ENCODE data around the gene NCAM2.

Gene NCAM2

GRCh38 chr21:21231913-21232312 lies 233.7 kb downstream of the NCAM2 start:
- DNase-seq = no peak

DNA sequence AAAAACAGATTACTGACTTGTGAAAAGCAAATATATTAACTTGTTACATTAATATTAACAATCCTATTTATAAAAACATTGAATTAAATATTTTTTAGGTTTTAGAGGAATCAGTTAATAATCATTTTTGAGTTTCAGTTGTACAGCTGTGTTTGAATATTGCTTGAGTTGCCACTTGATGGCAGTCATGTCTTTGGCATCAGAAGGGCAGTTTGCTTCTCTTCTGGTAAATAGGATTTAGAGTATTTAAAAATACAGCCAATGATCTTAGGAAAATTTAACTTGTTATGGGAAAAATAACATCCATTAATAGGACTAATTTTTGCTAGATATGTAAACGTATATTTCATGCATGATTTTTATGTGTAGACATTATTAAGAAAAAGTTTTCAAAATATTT lies 234.1 kb downstream of the NCAM2 start:
- DNase-seq = peak in 3 of 4 experiments; percentile 2 to 3 (median 3)

DNA sequence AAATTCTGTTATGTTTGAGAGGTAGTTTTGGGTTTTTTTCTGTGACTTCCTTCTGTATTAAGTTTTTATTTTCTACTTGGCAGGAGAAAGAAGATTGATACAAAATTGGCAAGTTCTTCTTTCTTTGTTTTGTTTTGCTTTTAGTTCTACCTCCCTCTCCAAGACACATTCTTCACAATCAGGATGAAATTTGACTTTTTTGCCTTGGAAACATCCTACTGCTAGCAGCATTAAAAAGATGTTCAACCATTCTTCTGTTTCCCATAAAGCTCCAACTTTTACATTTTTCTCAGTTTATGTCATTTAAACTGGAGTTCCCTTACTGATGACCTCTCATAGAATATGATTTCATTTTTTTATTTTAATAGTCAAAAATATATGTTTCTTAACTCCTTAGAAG lies 234.8 kb downstream of the NCAM2 start:
- DNase-seq = no peak

DNA sequence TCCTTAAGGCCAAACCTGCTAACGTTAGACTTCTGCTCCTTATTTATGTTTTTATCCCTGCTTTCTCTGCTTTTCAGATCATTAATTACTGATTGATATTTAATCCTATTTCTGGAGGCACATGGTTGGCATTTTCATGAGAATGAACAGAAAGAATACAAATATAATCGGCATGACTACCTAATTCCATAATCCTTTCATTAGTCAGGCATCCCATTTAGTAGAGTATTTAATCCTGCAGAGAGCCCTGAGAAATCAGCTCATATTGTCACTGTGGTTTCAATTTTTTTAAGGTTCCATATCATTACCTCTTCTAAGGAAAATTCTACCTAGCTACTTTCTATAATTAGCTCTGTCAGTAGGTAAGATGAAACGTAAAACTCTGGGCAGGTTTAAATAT lies 238.8 kb downstream of the NCAM2 start:
- DNase-seq = no peak

DNA sequence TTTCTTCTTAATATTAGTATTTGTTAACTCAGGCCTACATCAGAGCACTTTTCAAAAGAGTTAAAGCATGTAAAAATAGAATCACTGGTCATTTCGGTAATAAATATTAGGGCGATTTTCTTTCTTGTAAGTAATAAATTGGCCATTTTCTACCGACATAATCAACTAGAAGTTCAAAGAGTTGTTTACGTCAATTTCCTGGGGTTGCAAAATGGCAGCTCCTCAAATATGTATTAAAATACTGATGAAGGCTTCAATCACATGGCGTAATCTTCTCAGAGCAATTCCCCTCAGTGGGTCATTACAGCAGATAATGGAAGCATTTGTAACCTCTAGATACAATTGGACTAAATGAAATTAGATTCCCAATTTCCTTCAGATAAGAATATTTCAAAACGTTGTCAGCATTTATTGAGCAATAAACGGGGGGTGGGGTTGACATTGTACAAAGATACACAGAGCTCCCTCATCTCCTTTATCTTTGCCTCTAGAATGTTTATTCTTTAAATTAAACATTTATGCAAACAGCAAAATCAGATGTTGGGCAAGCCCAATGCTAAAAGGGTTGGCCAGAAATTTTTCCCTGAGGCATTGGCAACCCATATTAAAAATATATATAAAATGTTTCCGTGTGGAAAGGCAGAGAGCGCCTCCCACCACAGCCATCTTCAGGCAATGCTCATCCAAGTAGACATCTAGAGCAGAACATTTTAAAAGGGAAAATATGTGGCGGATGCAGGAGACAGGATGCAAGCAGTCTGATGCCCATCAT lies 240.6 kb downstream of the NCAM2 start:
- no peak for DNase-seq

GRCh38 chr21:21241391-21241790 lies 243.2 kb downstream of the NCAM2 start:
- DNase-seq = no peak

GRCh38 chr21:21246007-21246406 lies 247.8 kb downstream of the NCAM2 start:
- DNase-seq = no peak

DNA sequence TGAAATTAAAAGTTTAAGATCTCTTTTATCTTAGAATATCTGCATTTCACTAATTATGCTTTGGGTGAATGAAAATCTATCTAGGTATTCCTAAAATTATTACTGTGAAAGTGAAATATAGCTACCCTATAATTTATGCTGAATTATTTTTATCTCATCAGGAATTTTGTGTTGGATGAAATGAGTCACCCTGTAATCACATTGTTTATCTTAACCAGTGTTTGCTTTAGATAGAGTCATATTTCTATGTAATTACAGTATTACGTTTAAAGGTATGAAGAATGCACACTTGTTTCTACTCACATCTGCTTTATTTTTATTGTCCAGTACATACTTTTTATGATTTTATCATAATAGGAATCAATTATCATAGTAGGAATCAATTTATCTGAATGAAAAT lies 249.2 kb downstream of the NCAM2 start:
- no peak for DNase-seq

DNA sequence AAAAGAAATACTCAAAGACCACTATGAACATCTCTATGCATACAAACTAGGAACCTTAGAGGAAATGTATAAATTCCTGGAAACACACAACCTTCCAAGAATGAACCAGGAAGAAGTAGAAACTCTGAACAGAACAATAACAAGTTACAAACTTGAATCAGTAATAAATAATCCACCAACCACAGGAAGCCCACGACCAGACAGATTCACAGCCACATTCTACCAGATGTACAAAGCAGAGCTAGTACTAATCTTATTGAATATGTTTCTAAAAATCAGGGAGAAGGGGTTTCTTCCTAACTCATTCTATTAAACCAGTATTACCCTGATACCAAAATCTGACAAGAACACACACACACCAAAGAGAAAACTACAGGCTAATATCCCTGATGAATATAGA lies 263.8 kb downstream of the NCAM2 start:
- DNase-seq = no peak

- no peak for DNase-seq
These were observed 269.9 kb downstream of the NCAM2 start for GRCh38 chr21:21268061-21268471.

DNA sequence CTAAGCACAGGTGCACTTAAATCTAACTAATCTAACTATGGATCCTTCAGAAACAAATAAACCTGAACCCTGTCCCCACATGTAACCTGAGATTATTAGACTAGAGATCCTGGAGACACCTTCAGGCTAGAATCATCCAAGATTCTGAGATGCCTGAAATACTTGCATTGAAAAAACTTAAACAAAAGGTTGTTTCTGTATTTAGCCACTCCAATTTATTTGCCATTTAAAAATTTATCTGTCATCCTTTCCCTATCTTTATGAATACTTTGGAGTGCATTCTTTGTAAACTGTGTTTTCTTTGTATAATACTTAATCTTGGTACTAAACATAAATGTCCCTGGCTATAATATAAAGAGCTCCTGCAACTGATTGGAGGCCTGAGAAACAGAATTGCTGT lies 270.7 kb downstream of the NCAM2 start:
- no peak for DNase-seq

DNA sequence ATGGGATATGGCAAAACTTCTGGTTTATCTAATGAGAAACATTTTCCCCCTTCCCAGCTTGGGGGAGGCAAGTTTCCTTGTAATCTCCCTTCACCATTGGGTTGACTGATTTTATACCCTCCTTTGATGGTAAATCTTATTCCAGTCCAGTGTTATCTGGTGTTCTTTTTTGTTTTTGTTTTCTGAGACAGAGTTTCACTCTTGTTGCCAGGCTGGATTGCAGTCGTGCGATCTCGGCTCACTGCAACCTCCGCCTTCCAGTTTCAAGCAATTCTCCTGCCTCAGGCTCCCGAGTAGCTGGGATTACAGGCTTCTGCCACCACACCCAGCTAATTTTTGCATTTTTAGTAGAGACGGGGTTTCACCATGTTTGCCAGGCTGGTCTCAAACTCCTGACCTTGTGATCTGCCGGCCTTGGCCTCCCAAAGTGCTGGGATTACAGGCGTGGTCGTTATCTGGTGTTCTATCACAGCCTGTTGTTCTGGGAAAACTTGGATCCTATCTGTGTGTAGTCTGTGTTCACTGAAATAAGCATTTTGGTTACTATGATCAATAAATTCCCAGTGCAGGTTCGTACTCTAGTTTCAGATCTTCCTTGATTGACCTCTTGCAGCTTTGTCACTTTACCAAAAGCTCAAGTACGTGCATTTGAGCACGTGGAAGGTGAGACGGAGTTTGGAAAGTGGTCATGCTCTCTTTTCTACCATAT lies 281.1 kb downstream of the NCAM2 start:
- no peak for DNase-seq

- DNase-seq = no peak
These were observed 285.6 kb downstream of the NCAM2 start for GRCh38 chr21:21283810-21284209.

GRCh38 chr21:21286170-21286798 lies 288.1 kb downstream of the NCAM2 start:
- no peak for DNase-seq

GRCh38 chr21:21290751-21291150 lies 292.5 kb downstream of the NCAM2 start:
- no peak for DNase-seq

DNA sequence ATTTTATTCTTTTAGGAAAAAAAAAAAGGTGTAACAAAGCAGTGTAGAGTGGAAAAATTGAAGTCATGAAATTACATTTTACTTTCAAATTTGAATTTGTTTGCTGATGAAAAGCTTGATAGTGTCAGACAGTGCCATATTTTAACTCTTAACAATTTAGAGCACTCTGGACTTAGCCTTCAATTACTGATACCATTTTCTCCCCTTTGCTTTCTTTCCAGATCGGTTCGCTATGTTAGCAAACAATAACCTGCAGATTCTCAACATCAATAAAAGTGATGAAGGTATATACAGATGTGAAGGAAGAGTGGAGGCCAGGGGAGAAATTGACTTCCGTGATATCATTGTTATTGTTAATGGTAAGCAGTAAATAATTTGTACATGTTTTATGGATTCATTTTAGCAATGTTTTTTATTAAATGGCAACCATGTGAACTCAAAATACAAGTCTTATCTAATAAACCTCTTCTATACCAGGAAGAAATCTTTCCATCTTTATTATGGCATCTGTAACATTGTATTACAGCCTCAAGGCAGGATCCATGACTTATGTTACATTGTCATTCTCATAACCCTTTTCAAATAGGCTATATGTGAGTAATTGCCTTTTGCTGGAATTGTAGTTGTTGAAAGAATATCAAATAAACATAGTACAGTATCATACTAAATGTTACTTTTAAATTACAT lies 293.8 kb downstream of the NCAM2 start:
- DNase-seq = no peak

- no peak for DNase-seq
These were observed 297.1 kb downstream of the NCAM2 start for GRCh38 chr21:21295303-21295702.

- DNase-seq = no peak
These were observed 299.0 kb downstream of the NCAM2 start for GRCh38 chr21:21297211-21297610.

- no peak for DNase-seq
These were observed 302.8 kb downstream of the NCAM2 start for GRCh38 chr21:21301013-21301412.

- DNase-seq = no peak
These were observed 311.3 kb downstream of the NCAM2 start for GRCh38 chr21:21309510-21309909.

- no peak for DNase-seq
These were observed 326.1 kb downstream of the NCAM2 start for GRCh38 chr21:21324297-21324696.

- DNase-seq = no peak
These were observed 334.3 kb downstream of the NCAM2 start for GRCh38 chr21:21332492-21332891.

DNA sequence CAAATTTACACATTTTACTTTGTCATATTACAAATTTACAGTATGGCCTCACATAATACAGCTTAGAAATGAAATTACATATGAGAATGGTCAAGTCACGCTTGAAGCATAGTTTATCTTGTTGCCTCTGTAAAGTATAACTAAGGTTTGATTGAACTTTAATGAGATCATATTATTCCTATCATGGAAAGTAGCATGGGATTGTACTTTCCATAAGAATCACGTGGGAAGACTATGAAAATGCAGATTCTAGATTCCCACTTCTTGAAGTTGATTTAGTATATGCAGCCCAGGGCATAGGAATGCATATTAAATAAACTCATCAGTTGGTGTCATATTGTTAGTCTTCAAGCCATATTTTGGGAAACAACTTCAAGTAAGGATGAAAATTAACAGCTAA lies 342.8 kb downstream of the NCAM2 start:
- DNase-seq = no peak
